GM19438 (cell line): Measurements from ENCODE around the gene EEFSEC.

Experiments used
- ATAC-seq: cut with Tn5 transposase; IDR thresholded peaks from one replicate; pipeline ENCODE4 v1.9.1; 2021; ENCODE audit warnings: low read depth; ENCODE audit not compliant: unreplicated experiment

EEFSEC gene

GRCh38 chr3:128326051-128326823 lies 173.0 kb downstream of the EEFSEC start:
- ATAC-seq: no peak

- ATAC-seq: no peak
Measured at GRCh38 chr3:128327606-128328031, 174.3 kb downstream of the EEFSEC start.

- no peak for ATAC-seq
Measured at GRCh38 chr3:128328546-128329458, 175.5 kb downstream of the EEFSEC start.

- ATAC-seq: no peak
Measured at GRCh38 chr3:128329491-128330213, 176.4 kb downstream of the EEFSEC start.

GRCh38 chr3:128330214-128330842 lies 177.0 kb downstream of the EEFSEC start:
- ATAC-seq: no peak

GRCh38 chr3:128334086-128334645 lies 180.9 kb downstream of the EEFSEC start:
- ATAC-seq: no peak

GRCh38 chr3:128334766-128335165 lies 181.5 kb downstream of the EEFSEC start:
- no peak for ATAC-seq

GRCh38 chr3:128335621-128336296 lies 182.5 kb downstream of the EEFSEC start:
- no peak for ATAC-seq

GRCh38 chr3:128336337-128337156 lies 183.3 kb downstream of the EEFSEC start:
- no peak for ATAC-seq

- no peak for ATAC-seq
Measured at GRCh38 chr3:128337305-128337704, 184.0 kb downstream of the EEFSEC start.

- no peak for ATAC-seq
Measured at GRCh38 chr3:128338536-128339330, 185.5 kb downstream of the EEFSEC start.

GRCh38 chr3:128339491-128340012 lies 186.3 kb downstream of the EEFSEC start:
- ATAC-seq: no peak

- ATAC-seq: no peak
Measured at GRCh38 chr3:128340198-128340903, 187.1 kb downstream of the EEFSEC start.

- ATAC-seq: no peak
Measured at GRCh38 chr3:128340904-128341555, 187.7 kb downstream of the EEFSEC start.

- no peak for ATAC-seq
Measured at GRCh38 chr3:128341659-128342395, 188.5 kb downstream of the EEFSEC start.

- no peak for ATAC-seq
Measured at GRCh38 chr3:128342701-128343180, 189.5 kb downstream of the EEFSEC start.
